HepG2 (cell line): ENCODE results near the gene NFRKB. TPM values are rescaled to one million over a fixed set of nuclear protein-coding genes. Genes with fewer than 3 reads are reported as not detected.

Experiments used
- BRCA1 ChIP-seq: sonication (generic); formaldehyde crosslinking; IDR thresholded peaks from 2 replicates; pipeline ENCODE4 v1.4.0; 2020; ENCODE audit warnings: missing genetic modification reagents
- MXI1 ChIP-seq: IDR thresholded peaks from 3 replicates; pipeline ENCODE4 v1.6.1; 2012; ENCODE audit warnings: low read depth, low read length, inconsistent platforms, borderline replicate concordance
- SYNCRIP ChIP-seq: fragments of 200-400 bp; formaldehyde crosslinking; IDR thresholded peaks from 2 replicates; pipeline ENCODE4 v1.6.1; 2018; ENCODE audit warnings: mild to moderate bottlenecking, low read depth, low read length; ENCODE audit not compliant: insufficient read depth
- polyA plus RNA-seq, 8 experiments: library from polyadenylated mRNA; depleted of rRNA in 3 of 8; stranded (reverse) in 7 of 8; unstranded in 1 of 8; fragments of >200 nt; fragmentation: Illumina TruSeq in 4 of 8; extraction: Trizol in 4 of 8; gene quantifications; 2 replicates each; pipeline versions ENCODE4 v1.2.1 to v1.2.3, GENCODE V29; 2011 to 2016; ENCODE audit warnings: low read depth in 4 of 8, missing spikeins in 1 of 8, mixed read lengths in 1 of 8; ENCODE audit not compliant: insufficient read depth in 1 of 8
- total RNA-seq, 5 experiments: library from RNA; depleted of rRNA; stranded (reverse); fragments of >200 nt; fragmentation: Illumina TruSeq; extraction: Trizol; gene quantifications; 2 replicates each; pipeline ENCODE4 v1.2.3, GENCODE V29; 2016; ENCODE audit warnings: low read depth in 1 of 5
- TF ChIP-seq, protein P1 (sequence below): IDR thresholded peaks from 2 replicates; pipeline ENCODE4 v1.6.1; 2016; ENCODE audit warnings: missing biosample characterization, missing genetic modification reagents, low read depth
- TF ChIP-seq, protein P2 (sequence below): sonication (generic); formaldehyde crosslinking; IDR thresholded peaks from 2 replicates; pipeline ENCODE4 v1.4.0; 2020; ENCODE audit warnings: missing genetic modification reagents
- TF ChIP-seq, protein P3 (sequence below): sonication (generic); formaldehyde crosslinking; IDR thresholded peaks from 2 replicates; pipeline ENCODE4 v1.4.0; 2020; ENCODE audit warnings: missing genetic modification reagents
- TF ChIP-seq, protein P4 (sequence below): sonication (generic); formaldehyde crosslinking; IDR thresholded peaks from 2 replicates; pipeline ENCODE4 v1.8.1; 2023; ENCODE audit warnings: missing genetic modification reagents, inconsistent platforms, borderline replicate concordance

NFRKB gene
- total and polyA plus RNA-seq, 2 of the 13 experiments (the other 11 are each of a cell fraction or from before 2014, with no cell fraction given) = 22.9 to 23.7 TPM

DNA sequence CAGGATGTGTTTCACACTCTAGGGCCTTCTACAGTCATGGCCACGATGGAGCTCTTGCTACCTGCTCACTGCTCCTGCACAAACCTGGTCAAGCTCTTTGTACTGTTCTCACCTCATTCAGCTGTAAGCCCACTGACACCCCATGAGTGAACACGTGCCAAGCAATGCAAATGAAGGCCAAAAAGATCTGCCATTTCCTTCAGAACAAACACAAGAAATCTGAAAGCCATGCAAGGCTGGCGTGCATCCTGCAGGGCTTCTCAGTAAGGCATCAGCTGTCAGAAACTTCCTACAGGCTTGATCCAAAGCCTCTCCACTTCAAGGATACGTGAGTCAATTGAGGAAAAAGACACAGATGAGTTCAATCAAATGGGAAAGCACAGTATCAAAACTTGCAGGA, 44.1 kb upstream of the NFRKB start (continued):
- TF ChIP-seq, protein P1, sequence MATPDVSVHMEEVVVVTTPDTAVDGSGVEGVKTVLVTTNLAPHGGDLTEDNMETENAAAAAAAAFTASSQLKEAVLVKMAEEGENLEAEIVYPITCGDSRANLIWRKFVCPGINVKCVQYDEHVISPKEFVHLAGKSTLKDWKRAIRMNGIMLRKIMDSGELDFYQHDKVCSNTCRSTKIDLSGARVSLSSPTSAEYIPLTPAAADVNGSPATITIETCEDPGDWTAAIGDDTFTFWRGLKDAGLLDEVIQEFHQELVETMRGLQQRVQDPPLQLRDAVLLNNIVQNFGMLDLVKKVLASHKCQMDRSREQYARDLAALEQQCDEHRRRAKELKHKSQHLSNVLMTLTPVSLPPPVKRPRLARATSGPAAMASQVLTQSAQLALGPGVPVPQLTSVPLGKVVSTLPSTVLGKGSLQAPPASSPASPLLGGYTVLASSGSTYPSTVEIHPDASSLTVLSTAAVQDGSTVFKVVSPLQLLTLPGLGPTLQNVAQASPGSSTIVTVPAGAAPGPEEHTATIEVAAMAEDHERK (CRISPR knock-in tag) = no peak
- TF ChIP-seq, protein P2, sequence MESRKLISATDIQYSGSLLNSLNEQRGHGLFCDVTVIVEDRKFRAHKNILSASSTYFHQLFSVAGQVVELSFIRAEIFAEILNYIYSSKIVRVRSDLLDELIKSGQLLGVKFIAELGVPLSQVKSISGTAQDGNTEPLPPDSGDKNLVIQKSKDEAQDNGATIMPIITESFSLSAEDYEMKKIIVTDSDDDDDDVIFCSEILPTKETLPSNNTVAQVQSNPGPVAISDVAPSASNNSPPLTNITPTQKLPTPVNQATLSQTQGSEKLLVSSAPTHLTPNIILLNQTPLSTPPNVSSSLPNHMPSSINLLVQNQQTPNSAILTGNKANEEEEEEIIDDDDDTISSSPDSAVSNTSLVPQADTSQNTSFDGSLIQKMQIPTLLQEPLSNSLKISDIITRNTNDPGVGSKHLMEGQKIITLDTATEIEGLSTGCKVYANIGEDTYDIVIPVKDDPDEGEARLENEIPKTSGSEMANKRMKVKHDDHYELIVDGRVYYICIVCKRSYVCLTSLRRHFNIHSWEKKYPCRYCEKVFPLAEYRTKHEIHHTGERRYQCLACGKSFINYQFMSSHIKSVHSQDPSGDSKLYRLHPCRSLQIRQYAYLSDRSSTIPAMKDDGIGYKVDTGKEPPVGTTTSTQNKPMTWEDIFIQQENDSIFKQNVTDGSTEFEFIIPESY (CRISPR knock-in tag) = no peak
- TF ChIP-seq MXI1 = no peak
- no peak for TF ChIP-seq BRCA1 (CRISPR knock-in tag)
- TF ChIP-seq, protein P3, sequence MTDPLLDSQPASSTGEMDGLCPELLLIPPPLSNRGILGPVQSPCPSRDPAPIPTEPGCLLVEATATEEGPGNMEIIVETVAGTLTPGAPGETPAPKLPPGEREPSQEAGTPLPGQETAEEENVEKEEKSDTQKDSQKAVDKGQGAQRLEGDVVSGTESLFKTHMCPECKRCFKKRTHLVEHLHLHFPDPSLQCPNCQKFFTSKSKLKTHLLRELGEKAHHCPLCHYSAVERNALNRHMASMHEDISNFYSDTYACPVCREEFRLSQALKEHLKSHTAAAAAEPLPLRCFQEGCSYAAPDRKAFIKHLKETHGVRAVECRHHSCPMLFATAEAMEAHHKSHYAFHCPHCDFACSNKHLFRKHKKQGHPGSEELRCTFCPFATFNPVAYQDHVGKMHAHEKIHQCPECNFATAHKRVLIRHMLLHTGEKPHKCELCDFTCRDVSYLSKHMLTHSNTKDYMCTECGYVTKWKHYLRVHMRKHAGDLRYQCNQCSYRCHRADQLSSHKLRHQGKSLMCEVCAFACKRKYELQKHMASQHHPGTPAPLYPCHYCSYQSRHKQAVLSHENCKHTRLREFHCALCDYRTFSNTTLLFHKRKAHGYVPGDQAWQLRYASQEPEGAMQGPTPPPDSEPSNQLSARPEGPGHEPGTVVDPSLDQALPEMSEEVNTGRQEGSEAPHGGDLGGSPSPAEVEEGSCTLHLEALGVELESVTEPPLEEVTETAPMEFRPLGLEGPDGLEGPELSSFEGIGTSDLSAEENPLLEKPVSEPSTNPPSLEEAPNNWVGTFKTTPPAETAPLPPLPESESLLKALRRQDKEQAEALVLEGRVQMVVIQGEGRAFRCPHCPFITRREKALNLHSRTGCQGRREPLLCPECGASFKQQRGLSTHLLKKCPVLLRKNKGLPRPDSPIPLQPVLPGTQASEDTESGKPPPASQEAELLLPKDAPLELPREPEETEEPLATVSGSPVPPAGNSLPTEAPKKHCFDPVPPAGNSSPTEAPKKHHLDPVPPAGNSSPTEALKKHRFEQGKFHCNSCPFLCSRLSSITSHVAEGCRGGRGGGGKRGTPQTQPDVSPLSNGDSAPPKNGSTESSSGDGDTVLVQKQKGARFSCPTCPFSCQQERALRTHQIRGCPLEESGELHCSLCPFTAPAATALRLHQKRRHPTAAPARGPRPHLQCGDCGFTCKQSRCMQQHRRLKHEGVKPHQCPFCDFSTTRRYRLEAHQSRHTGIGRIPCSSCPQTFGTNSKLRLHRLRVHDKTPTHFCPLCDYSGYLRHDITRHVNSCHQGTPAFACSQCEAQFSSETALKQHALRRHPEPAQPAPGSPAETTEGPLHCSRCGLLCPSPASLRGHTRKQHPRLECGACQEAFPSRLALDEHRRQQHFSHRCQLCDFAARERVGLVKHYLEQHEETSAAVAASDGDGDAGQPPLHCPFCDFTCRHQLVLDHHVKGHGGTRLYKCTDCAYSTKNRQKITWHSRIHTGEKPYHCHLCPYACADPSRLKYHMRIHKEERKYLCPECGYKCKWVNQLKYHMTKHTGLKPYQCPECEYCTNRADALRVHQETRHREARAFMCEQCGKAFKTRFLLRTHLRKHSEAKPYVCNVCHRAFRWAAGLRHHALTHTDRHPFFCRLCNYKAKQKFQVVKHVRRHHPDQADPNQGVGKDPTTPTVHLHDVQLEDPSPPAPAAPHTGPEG = no peak
- TF ChIP-seq, protein P4, sequence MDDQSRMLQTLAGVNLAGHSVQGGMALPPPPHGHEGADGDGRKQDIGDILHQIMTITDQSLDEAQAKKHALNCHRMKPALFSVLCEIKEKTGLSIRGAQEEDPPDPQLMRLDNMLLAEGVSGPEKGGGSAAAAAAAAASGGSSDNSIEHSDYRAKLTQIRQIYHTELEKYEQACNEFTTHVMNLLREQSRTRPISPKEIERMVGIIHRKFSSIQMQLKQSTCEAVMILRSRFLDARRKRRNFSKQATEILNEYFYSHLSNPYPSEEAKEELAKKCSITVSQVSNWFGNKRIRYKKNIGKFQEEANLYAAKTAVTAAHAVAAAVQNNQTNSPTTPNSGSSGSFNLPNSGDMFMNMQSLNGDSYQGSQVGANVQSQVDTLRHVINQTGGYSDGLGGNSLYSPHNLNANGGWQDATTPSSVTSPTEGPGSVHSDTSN (CRISPR knock-in tag) = no peak
- no peak for TF ChIP-seq SYNCRIP
